ENCODE data around the gene MAGI1. TPM values are rescaled to one million over a fixed set of nuclear protein-coding genes. Genes with fewer than 3 reads are reported as not detected.

MAGI1 gene
- total RNA-seq, 2 experiments from 2014 or later, result 0.29 to 4.3 TPM

DNA sequence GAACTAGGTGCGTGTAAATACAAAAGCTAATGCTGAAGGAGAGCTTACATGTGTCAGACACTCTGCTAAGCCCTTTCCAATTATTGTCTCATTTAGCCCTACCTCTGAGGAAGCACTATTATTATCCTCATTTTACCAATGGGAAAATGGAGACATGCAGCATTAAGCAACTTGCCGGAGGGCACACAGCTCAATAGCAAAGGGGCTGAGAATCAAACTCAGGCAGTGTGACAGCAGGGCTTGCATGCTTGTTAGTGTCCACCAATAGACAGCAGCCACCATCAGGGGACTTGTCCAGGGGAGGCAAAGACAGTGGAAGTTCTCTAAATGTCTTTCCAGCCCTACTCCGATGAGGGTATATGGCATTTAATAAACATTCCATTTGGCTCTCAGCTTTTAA is 548.6 kb downstream of the MAGI1 start:
- Mint-ChIP-seq H3K9me3 (ENCODE audit: low read depth) (no peaks in the 10 kb centered on the region), H3K36me3 (no peaks in the 10 kb centered on the region), H3K27ac (no peak overlapping the region), H3K4me1 (no peaks in the 10 kb centered on the region), H3K27me3 (no peaks in the 10 kb centered on the region), H3K4me3 (no peak overlapping the region)
- CTCF ChIA-PET, result no interaction called here
- no peak for ATAC-seq
- DNase-seq, result no peak

DNA sequence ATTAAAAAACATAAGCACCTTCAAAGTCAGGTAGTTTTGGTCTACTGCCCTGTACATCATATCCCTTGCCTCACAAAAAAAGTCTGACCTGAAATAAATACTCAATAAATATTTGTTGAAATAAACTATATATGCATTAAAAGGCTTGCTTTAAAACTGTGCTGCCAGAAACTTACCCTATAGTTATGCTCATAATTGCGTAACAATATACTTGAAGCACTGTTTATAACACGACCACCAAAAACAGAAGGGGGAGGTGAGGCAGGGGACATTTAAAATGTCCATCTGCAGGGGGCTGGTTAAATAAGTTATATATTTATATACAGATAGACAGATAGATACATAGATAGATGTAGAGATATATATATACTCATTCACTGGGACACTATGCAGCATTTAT is 549.5 kb downstream of the MAGI1 start:
- Mint-ChIP-seq H3K27me3 (no peaks in the 10 kb centered on the region), H3K27ac (no peak overlapping the region), H3K4me3 (no peak overlapping the region), H3K36me3 (no peaks in the 10 kb centered on the region), H3K4me1 (no peaks in the 10 kb centered on the region), H3K9me3 (ENCODE audit: low read depth) (no peaks in the 10 kb centered on the region)
- ATAC-seq, result no peak
- CTCF ChIA-PET, result no interaction called here
- no peak for DNase-seq

DNA sequence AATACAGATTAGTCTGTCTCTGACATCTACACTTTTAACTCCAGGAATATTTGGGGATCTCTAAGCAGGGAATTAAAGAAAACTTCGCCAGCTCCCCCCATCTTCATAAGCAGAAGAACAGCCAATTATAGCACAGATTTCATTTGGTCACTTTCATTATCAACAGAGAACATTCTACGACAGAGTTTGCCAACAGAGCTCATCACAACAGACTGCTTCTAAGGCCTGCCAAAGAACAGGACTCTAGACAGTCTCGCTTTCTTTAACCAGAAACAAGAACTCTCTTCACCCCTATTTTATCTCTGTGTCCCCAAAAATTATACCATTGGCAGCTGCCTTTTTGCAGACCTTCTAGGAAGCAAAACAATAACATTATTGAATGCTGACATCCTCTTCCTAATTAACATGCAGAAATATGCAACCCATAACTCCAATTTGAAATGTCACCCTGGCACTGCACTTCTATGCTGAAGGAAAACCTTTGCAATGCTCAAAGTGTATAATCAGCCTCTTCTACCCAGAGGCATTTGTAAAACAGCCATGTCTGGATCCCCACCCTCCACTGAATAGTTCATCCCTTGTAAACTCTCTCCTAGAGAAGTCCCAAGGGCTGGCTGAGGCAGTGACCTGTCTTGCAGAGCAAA is 552.8 kb downstream of the MAGI1 start:
- no peak overlapping the region for H3K4me3 Mint-ChIP-seq
- H3K27me3 Mint-ChIP-seq, result no peaks in the 10 kb centered on the region
- no peak for DNase-seq
- H3K27ac Mint-ChIP-seq, result no peak overlapping the region
- no peak for ATAC-seq
- no peaks in the 10 kb centered on the region for H3K9me3 Mint-ChIP-seq (ENCODE audit: low read depth)
- H3K36me3 Mint-ChIP-seq, result no peaks in the 10 kb centered on the region
- no peaks in the 10 kb centered on the region for H3K4me1 Mint-ChIP-seq
- CTCF ChIA-PET, result no interaction called here

DNA sequence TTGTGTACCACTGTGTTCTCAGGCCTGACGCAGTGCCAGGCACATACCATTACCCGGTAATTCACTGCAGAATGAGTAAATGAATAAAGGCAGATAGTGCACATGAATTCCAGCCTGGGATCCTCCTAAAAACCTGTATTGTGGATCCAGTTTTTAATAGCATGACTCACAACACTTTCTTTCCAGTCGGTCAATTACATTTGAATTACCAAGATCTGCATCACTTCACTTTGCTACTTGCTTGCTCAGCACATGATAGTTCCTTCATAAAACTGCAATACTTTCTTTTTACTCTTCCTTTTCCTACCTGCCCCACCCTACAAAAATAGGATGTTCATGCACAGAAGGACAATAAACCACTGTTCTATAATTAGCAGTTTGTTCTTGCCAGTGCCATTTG is 553.8 kb downstream of the MAGI1 start:
- Mint-ChIP-seq H3K27me3 (no peaks in the 10 kb centered on the region), H3K4me3 (no peak overlapping the region), H3K27ac (no peak overlapping the region), H3K4me1 (no peaks in the 10 kb centered on the region), H3K9me3 (ENCODE audit: low read depth) (no peaks in the 10 kb centered on the region), H3K36me3 (no peaks in the 10 kb centered on the region)
- CTCF ChIA-PET, result no interaction called here
- DNase-seq, result no peak
- no peak for ATAC-seq

DNA sequence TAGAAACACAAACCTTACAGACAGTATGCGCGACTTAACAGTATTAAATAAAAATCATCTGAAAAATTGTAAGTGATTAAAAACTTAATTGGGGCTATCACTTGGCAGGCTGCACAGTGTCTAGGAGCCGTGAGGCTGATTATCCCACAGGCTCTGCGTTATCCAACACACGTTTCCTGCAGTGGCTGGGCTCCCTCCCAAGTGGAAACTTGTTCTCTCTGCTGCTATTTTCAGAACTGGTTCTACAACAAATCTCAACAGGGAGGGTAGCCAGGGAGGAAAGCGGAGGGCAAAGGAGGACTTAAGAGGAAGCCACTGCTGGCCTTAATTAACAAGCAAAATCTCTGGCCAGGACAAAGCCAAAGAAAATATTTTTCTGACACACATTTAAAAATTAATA is 555.2 kb downstream of the MAGI1 start:
- Mint-ChIP-seq H3K4me3 (no peak overlapping the region), H3K9me3 (ENCODE audit: low read depth) (no peaks in the 10 kb centered on the region), H3K4me1 (no peaks in the 10 kb centered on the region), H3K27ac (no peak overlapping the region), H3K36me3 (no peaks in the 10 kb centered on the region), H3K27me3 (no peaks in the 10 kb centered on the region)
- ATAC-seq, result no peak
- CTCF ChIA-PET, result no interaction called here
- no peak for DNase-seq

DNA sequence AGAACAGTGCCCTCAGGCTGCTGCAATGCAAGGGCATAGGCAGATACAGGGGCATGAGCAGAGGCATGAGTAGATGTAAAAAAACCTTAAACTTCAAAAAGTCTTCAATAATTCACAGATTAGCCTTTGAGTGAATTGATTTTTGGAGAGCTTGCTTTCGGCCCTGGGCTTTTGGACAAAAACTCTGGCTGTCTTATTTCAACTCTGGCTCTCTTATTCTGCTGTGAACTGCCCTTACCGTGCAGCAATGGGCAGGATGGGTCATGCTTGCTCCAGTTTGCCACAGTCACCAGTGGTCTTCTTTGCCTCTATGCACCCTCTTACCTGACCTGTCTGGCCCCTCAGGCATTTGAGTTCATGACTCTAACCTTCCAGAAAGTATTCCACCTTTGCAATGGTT is 555.7 kb downstream of the MAGI1 start:
- Mint-ChIP-seq H3K4me1 (no peaks in the 10 kb centered on the region), H3K27ac (no peak overlapping the region), H3K36me3 (no peaks in the 10 kb centered on the region), H3K4me3 (no peak overlapping the region), H3K27me3 (no peaks in the 10 kb centered on the region), H3K9me3 (ENCODE audit: low read depth) (no peaks in the 10 kb centered on the region)
- CTCF ChIA-PET, result no interaction called here
- DNase-seq (no peak), ATAC-seq (no peak)

DNA sequence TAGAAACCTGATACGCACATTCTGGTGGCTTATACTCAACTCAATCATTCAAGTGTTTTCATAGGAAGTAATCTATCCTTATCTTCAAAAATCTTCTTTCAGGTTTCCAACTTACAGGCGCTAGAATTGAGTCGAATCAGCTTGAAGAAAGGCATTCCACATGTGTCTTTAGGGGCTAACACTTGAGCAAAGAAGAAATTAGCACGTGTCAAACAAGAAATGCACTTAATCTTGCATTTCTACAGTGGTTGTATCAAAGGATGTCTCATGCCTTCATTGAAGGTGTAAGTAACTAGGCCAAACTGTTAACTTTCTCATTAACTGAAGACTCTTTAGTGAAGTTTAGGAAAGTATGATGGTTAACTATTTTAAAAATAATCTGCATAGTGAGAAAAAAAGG is 557.6 kb downstream of the MAGI1 start:
- ATAC-seq (no peak), DNase-seq (no peak)
- no peaks in the 10 kb centered on the region for H3K36me3 Mint-ChIP-seq
- H3K4me1 Mint-ChIP-seq, result no peaks in the 10 kb centered on the region
- no peak overlapping the region for H3K27ac Mint-ChIP-seq
- H3K27me3 Mint-ChIP-seq, result no peaks in the 10 kb centered on the region
- H3K9me3 Mint-ChIP-seq (ENCODE audit: low read depth), result peaks cover 3% of the 10 kb centered on the region
- CTCF ChIA-PET, result no interaction called here
- H3K4me3 Mint-ChIP-seq, result no peak overlapping the region

DNA sequence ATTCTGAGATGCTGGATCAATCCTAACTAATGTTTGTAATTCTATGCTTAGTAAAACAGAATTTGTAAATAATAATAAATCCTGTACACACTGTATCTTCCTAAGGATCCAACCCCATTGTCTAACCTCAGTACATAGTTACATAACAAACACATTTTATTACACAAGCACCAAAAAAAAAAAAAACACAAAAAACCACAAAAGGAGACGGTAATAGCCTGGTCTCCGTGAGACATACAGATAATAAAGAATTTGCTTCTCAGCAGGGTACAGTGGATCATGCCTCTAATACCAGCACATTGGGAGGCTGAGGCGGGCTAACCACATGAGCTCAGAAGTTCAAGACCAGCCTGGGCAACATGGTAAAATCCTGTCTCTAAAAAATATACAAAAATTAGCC is 558.7 kb downstream of the MAGI1 start:
- Mint-ChIP-seq H3K4me3 (no peak overlapping the region), H3K36me3 (no peaks in the 10 kb centered on the region), H3K27ac (no peak overlapping the region), H3K9me3 (ENCODE audit: low read depth) (peaks cover 3% of the 10 kb centered on the region), H3K27me3 (no peaks in the 10 kb centered on the region), H3K4me1 (no peaks in the 10 kb centered on the region)
- DNase-seq (no peak), ATAC-seq (no peak)
- CTCF ChIA-PET, result no interaction called here

DNA sequence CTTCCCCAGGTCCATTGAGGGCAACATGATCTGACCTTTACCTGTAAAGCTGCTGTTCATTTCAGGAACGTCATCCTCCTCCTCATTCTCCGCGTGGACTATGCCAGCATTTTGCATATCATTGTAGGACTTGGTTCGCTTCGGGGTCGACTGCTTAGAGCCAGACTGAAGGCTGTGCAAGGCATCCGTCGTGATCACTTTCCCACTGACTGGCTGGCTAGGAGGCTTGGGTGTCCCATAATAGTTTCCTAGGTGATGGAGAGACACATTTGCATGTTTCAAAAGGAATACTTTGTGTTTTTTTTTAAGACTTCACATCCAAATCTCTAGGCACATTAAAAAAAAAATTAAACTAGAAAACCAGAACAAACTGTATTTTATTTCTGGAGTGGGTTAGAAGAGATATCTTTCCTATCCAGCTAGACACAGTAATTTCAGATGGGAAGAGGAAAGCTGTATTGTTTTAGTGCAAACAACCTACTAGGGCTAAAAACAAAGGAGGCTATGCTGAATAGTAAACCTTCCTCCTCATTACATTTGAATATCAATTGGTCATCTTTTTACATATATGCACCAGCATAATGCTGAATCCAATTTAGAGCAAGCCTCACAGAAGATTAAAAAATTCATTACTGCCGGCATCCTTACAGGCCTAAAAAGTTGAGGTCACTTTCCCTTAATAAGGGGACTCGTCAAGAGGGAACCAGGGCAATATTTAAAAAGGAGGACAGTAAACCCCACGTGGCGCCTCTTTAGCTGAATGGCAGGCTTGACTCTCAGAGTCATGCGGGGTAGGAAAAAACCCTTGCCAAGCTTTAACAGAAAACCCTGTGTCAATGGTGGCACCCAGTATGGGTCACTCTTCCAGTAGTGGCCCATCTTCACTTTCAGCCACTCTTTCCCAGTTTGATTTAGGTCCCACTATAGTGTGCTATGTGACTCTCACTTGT is 559.9 kb downstream of the MAGI1 start:
- Mint-ChIP-seq H3K4me1 (no peaks in the 10 kb centered on the region), H3K36me3 (no peaks in the 10 kb centered on the region), H3K9me3 (ENCODE audit: low read depth) (peaks cover 3% of the 10 kb centered on the region), H3K27ac (no peak overlapping the region), H3K27me3 (no peaks in the 10 kb centered on the region), H3K4me3 (no peak overlapping the region)
- CTCF ChIA-PET, result no interaction called here
- DNase-seq (no peak), ATAC-seq (no peak)

DNA sequence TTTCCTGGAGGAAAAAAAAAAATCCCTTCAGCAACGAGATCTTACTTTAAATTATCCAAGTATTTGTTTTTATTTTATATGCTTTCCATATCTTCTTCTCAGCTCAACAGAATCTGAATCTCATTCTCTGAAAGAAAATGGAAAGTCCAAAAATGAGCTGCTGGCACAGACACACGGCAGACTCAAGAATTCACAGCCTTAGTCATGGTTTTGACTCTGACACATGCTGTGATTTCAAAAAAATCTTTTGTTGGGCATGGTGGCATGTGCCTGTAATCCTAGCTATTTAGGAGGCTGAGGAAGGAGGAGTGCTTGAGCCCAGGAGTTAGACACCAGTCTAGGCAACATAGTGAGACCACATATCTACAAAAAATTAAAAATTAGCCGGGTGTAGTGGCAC is 565.0 kb downstream of the MAGI1 start:
- Mint-ChIP-seq H3K27ac (no peak overlapping the region), H3K36me3 (no peaks in the 10 kb centered on the region), H3K4me1 (no peaks in the 10 kb centered on the region), H3K4me3 (no peak overlapping the region), H3K27me3 (no peaks in the 10 kb centered on the region), H3K9me3 (ENCODE audit: low read depth) (peaks cover 3% of the 10 kb centered on the region)
- DNase-seq (no peak), ATAC-seq (no peak)
- CTCF ChIA-PET, result no interaction called here

DNA sequence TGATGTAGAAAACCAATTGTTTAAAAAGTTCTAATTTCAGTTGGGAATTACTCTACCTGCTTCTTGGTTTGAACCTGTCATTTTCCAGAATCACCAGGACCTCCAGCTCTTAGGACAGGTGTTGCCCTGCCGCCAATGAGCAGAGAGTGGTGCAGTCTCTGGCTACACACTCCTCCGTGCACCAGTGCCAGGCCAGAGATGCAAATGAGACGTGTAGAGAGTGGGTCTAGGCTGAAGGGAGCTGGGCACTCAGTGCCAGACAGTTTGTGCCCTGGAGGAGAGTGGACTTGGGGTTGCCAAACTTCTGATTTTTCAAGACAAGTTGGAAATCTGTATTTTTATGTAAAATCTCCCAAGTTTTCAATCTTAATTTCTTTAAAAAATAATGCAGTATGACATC is 566.2 kb downstream of the MAGI1 start:
- H3K9me3 Mint-ChIP-seq (ENCODE audit: low read depth), result peaks cover 3% of the 10 kb centered on the region
- CTCF ChIA-PET, result no interaction called here
- no peaks in the 10 kb centered on the region for H3K27me3 Mint-ChIP-seq
- H3K27ac Mint-ChIP-seq, result no peak overlapping the region
- H3K4me3 Mint-ChIP-seq, result no peak overlapping the region
- DNase-seq, result no peak
- ATAC-seq, result no peak
- no peaks in the 10 kb centered on the region for H3K36me3 Mint-ChIP-seq
- H3K4me1 Mint-ChIP-seq, result no peaks in the 10 kb centered on the region

DNA sequence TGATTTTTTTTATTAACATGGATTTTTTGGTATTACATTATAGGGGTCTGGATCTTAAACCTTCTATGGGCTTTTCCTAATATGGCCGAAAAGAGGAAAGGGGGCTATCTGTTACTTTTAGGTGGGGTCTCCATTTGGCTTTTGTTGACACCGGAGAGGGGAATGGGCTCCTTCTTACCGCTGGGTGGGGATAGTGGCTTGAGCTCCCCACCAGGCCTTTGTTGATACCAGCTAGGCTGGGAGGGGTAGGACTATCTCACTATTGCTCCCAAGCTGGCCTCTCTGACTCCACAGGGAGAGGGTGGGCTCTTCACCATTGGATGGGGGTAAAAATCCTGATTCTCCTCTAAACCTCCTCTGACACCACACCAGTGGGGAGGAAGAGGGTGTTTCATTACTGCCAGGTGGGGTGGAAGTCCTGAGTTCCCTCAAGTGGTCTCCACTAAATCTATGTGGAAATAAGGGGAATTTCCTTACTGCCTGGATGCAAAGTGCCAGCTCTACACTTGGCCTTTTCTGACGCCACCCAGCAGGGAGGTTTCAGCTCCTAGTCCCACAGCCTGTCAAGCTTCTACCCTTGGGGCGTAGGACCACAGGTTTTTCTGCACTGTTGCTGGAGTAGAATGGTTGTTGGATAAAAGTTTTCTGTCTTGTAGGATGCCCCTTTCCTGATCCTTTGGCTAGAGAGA is 572.3 kb downstream of the MAGI1 start:
- CTCF ChIA-PET, result no interaction called here
- Mint-ChIP-seq H3K9me3 (ENCODE audit: low read depth) (peaks cover 5% of the 10 kb centered on the region), H3K4me3 (no peak overlapping the region), H3K27me3 (no peaks in the 10 kb centered on the region), H3K4me1 (no peaks in the 10 kb centered on the region), H3K27ac (no peak overlapping the region), H3K36me3 (no peaks in the 10 kb centered on the region)
- ATAC-seq (no peak), DNase-seq (no peak)

DNA sequence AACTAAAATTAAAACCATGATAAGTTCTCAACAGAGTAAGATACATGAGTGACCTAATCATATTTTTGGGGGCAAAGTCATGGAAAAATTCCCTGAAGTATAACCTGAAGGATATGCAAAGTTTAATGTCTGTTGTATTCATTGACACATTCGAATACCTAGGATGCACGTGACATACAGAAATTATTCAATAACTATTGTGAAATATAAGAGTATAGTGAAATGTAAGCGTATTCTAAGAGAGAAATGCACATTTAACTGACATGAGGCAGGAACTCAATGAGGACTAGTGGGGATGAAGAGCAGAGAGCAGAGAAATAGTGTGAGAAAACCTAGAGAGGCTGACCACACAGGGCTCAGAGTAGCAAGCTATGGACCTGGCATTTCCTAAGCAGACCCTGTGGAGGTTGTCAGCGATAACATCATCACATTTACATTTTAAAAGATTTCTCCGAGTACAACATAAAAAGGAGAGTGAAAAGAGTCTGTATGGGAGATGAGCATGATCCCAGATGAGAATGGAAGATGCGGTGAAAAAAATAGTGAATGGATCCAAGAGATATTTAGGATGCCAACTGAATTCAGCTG is 588.8 kb downstream of the MAGI1 start:
- ATAC-seq, result no peak
- Mint-ChIP-seq H3K4me3 (no peak overlapping the region), H3K27me3 (no peaks in the 10 kb centered on the region), H3K36me3 (no peaks in the 10 kb centered on the region), H3K4me1 (no peaks in the 10 kb centered on the region), H3K27ac (no peak overlapping the region), H3K9me3 (ENCODE audit: low read depth) (peaks cover 2% of the 10 kb centered on the region)
- CTCF ChIA-PET, result no interaction called here
- DNase-seq, result no peak

DNA sequence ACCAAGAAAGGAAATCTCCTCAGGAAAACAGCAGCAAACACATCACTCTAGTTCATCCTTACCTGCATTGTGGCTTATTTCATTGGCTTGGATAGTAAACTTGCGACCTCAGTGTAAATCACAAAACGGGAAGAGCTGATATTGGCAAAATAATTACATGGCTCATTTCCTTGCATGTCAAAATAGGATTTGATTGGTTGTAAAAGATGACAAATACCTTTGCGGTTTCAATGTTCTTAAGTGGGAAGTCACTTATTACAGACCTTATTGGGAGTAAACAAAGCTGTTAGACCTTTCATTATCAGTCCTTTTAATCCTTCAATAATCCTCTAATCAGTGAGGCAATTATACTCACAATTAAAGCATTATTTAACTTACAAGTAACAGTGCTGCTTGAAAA is 590.6 kb downstream of the MAGI1 start:
- CTCF ChIA-PET, result no interaction called here
- Mint-ChIP-seq H3K9me3 (ENCODE audit: low read depth) (peaks cover 2% of the 10 kb centered on the region), H3K4me3 (no peak overlapping the region), H3K36me3 (no peaks in the 10 kb centered on the region), H3K4me1 (no peaks in the 10 kb centered on the region), H3K27ac (no peak overlapping the region), H3K27me3 (no peaks in the 10 kb centered on the region)
- DNase-seq (no peak), ATAC-seq (no peak)
